Measurements from ENCODE around the gene KCNE2. TPM values are rescaled to one million over a fixed set of nuclear protein-coding genes. Genes with fewer than 3 reads are reported as not detected.

Gene KCNE2
- total RNA-seq, 2 donors from 2014 or later, result not detected

GRCh38 chr21:34337741-34338140, 26.1 kb upstream of the KCNE2 start:
- Histone ChIP-seq H3K4me1 (replicated peaks) (no peaks in the 10 kb centered on the region), H3K36me3 (no peaks in the 10 kb centered on the region), H3K27ac (no peak overlapping the region), H3K9me3 (no peaks in the 10 kb centered on the region), H3K4me3 (no peak overlapping the region), H3K27me3 (replicated peaks; ENCODE audit: insufficient read depth) (no peaks in the 10 kb centered on the region)
- intact Hi-C loops (cut with DNase I), result no loop called here
- 70% methylated on average over 6 of the region's 6 CpGs for WGBS
- TF ChIP-seq CTCF (IDR thresholded peaks at IDR 0.05) (no peak), POLR2A (IDR thresholded peaks at IDR 0.05) (no peak), POLR2AphosphoS5 (IDR thresholded peaks at IDR 0.05) (no peak)
- DNase-seq (ENCODE audit: low spot score), result no peak

- Histone ChIP-seq H3K4me1 (replicated peaks) (no peaks in the 10 kb centered on the region), H3K4me3 (no peak overlapping the region), H3K27ac (no peak overlapping the region), H3K27me3 (replicated peaks; ENCODE audit: insufficient read depth) (no peaks in the 10 kb centered on the region), H3K36me3 (no peaks in the 10 kb centered on the region), H3K9me3 (no peaks in the 10 kb centered on the region)
- DNase-seq (ENCODE audit: low spot score), result no peak
- WGBS, result 95% methylated on average over 8 of the region's 8 CpGs
- intact Hi-C loops (cut with DNase I), result no loop called here
- no peak for TF ChIP-seq POLR2A (IDR thresholded peaks at IDR 0.05)
- no peak for TF ChIP-seq CTCF (IDR thresholded peaks at IDR 0.05)
- no peak for TF ChIP-seq POLR2AphosphoS5 (IDR thresholded peaks at IDR 0.05)
Measured at GRCh38 chr21:34338226-34338625, 25.6 kb upstream of the KCNE2 start.

- H3K9me3 ChIP-seq, result no peaks in the 10 kb centered on the region
- WGBS, result 60% methylated on average over 3 of the region's 3 CpGs
- no peaks in the 10 kb centered on the region for H3K4me1 ChIP-seq (replicated peaks)
- H3K4me3 ChIP-seq, result no peak overlapping the region
- no peaks in the 10 kb centered on the region for H3K27me3 ChIP-seq (replicated peaks; ENCODE audit: insufficient read depth)
- intact Hi-C loops (cut with DNase I), result no loop called here
- TF ChIP-seq CTCF (IDR thresholded peaks at IDR 0.05), result no peak
- TF ChIP-seq POLR2AphosphoS5 (IDR thresholded peaks at IDR 0.05), result no peak
- no peak for TF ChIP-seq POLR2A (IDR thresholded peaks at IDR 0.05)
- H3K27ac ChIP-seq, result no peak overlapping the region
- no peaks in the 10 kb centered on the region for H3K36me3 ChIP-seq
- DNase-seq (ENCODE audit: low spot score), result no peak
Measured at GRCh38 chr21:34340061-34340460, 23.7 kb upstream of the KCNE2 start.

- TF ChIP-seq CTCF (IDR thresholded peaks at IDR 0.05) (no peak), POLR2A (IDR thresholded peaks at IDR 0.05) (no peak), POLR2AphosphoS5 (IDR thresholded peaks at IDR 0.05) (no peak)
- Histone ChIP-seq H3K4me3 (no peak overlapping the region), H3K36me3 (no peaks in the 10 kb centered on the region), H3K4me1 (replicated peaks) (no peaks in the 10 kb centered on the region), H3K27ac (no peak overlapping the region), H3K9me3 (no peaks in the 10 kb centered on the region), H3K27me3 (replicated peaks; ENCODE audit: insufficient read depth) (no peaks in the 10 kb centered on the region)
- intact Hi-C loops (cut with DNase I), result no loop called here
- 88% methylated on average over 5 of the region's 5 CpGs for WGBS
- no peak for DNase-seq (ENCODE audit: low spot score)
Measured at GRCh38 chr21:34342476-34342875, 21.3 kb upstream of the KCNE2 start.

- TF ChIP-seq CTCF (IDR thresholded peaks at IDR 0.05) (no peak), POLR2A (IDR thresholded peaks at IDR 0.05) (no peak), POLR2AphosphoS5 (IDR thresholded peaks at IDR 0.05) (no peak)
- 89% methylated on average over 7 of the region's 7 CpGs for WGBS
- Histone ChIP-seq H3K4me1 (replicated peaks) (no peaks in the 10 kb centered on the region), H3K27ac (no peak overlapping the region), H3K27me3 (replicated peaks; ENCODE audit: insufficient read depth) (no peaks in the 10 kb centered on the region), H3K4me3 (no peak overlapping the region), H3K9me3 (no peaks in the 10 kb centered on the region), H3K36me3 (no peaks in the 10 kb centered on the region)
- intact Hi-C loops (cut with DNase I), result no loop called here
- DNase-seq (ENCODE audit: low spot score), result no peak
Measured at GRCh38 chr21:34343347-34343746, 20.5 kb upstream of the KCNE2 start.
